Endometrial microvascular endothelial cells (primary cell): ENCODE measurements around the gene RABAC1. TPM values are rescaled to one million over a fixed set of nuclear protein-coding genes. Genes with fewer than 3 reads are reported as not detected.

Experiments used
- in situ Hi-C: cut with HindIII; loops from 2 replicates; pipeline ENCODE4 v1.10.0; 2017; ENCODE audit warnings: low sequenced_read_pairs, low pct_unique_long_range_greater_than_20kb; ENCODE audit errors: inconsistent ontology term
- total RNA-seq: library from RNA; depleted of rRNA; stranded (reverse); fragments of >200 nt; gene quantifications from one replicate; pipeline ENCODE4 v1.2.3, GENCODE V29; 2015; ENCODE audit errors: inconsistent ontology term

The RABAC1 gene
- total RNA-seq, 1 donor from 2014 or later, result 131 TPM

GRCh38 chr19:41910240-41910991 is 48.7 kb downstream of the RABAC1 start:
- in situ Hi-C loops, result no loop called here

- in situ Hi-C loops, result no loop called here
Observed at GRCh38 chr19:41909706-41910105, 49.4 kb downstream of the RABAC1 start.

- in situ Hi-C loops, result no loop called here
Observed at GRCh38 chr19:41908724-41909464, 50.2 kb downstream of the RABAC1 start.

GRCh38 chr19:41907994-41908615 is 51.0 kb downstream of the RABAC1 start:
- in situ Hi-C loops, result no loop called here

- in situ Hi-C loops, result no loop called here
Observed at GRCh38 chr19:41906916-41907680, 52.0 kb downstream of the RABAC1 start.

Other genes with a start within 250 kb of the RABAC1 start
- gene CEACAM6, start 203.8 kb downstream of the RABAC1 start, total RNA-seq, result not detected
- not detected for gene CEACAM3, start 162.7 kb downstream of the RABAC1 start, total RNA-seq
- gene LYPD4, start 114.6 kb downstream of the RABAC1 start, total RNA-seq, result not detected
- not detected for gene DMRTC2, start 114.3 kb downstream of the RABAC1 start, total RNA-seq
- 1,714 TPM for gene RPS19, start 99.1 kb downstream of the RABAC1 start, total RNA-seq
- gene CD79A, start 82.0 kb downstream of the RABAC1 start, total RNA-seq, result not detected
- 89.6 TPM for gene ARHGEF1, start 76.1 kb downstream of the RABAC1 start, total RNA-seq
- not detected for gene ERFL, start 30.9 kb downstream of the RABAC1 start, total RNA-seq
- under 0.01 TPM for gene ATP1A3, start 34.9 kb upstream of the RABAC1 start, total RNA-seq
- gene GRIK5, start 110.9 kb upstream of the RABAC1 start, total RNA-seq, result not detected
- gene ZNF574, start 116.8 kb upstream of the RABAC1 start, total RNA-seq, result 11.6 TPM
- gene POU2F2, start 173.1 kb upstream of the RABAC1 start, total RNA-seq, result 0.84 TPM